NK-92 (cell line): ENCODE measurements around the gene PEMT.
"Not testable (repeated sequence)": the region's sequence is repeated elsewhere in the genome, so short reads cannot be mapped to it uniquely, and the experiment has no call there.

Experiments used
- DNase-seq: peaks from one replicate; lab custom pipeline; 2025; ENCODE audit not compliant: unreplicated experiment; lab: John Stamatoyannopoulos, UW

The PEMT gene

DNA sequence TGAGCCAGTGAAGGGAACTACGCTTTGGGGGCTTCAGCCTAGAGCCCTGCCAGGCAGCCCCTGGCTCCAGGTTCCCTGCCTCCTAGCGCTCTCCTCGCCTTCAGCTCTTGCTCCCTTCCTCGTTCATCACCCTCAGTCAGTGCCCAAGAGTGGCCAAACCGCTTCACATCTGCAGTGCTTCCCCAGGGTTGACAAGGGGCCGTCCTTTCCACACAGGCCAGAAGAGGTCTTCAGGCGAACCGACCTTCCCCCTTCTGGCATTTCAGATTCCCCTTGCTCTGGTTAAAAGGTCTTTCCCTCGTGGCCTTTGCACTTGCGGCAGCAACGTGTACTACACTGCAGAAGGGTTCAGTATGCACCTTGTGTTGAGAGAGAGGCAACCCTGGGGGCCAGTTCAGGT, 99.4 kb downstream of the PEMT start:
- no peak for DNase-seq

DNA sequence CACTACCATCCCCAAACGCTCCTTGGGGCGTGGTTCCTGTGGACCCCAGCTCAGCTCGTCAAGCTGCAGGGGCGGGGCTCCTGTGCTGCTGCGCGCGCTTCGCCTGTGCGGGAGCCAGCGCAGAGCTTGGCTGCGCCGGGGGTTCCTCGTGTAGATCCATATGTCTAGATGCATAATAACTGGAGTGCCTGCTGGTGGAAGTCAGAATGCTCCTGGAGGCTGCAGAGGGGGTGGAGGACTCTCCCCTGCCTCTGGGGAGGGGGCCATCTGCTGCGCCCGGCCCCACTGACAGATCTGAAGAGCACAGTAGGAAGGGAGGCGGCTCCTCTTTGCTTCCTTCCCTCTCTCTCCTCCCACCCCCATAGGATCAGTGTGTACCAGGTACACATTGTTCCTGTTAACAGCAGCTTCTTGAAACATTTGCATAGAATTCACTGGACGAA, 99.9 kb downstream of the PEMT start:
- DNase-seq = no peak

DNA sequence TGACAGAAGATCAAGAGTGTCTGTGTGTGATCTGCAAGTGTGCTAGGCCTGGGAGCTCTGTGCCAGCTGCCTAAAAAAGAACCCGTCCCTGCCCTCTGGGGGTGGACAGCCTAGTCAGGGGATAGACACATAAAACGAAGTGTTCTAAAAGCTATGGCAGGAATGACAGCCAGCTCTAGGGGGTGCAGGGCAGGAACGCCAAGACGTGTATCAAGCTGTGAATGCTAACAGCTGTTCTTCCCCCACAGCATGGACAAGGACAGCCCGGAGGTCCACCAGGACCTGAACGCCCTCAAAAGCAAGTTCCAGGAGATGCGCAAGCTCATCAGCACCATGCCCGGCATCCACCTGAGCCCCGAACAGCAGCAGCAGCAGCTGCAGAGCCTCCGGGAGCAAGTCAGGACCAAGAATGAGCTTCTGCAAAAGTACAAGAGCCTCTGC, 100.5 kb downstream of the PEMT start:
- DNase-seq = no peak

DNA sequence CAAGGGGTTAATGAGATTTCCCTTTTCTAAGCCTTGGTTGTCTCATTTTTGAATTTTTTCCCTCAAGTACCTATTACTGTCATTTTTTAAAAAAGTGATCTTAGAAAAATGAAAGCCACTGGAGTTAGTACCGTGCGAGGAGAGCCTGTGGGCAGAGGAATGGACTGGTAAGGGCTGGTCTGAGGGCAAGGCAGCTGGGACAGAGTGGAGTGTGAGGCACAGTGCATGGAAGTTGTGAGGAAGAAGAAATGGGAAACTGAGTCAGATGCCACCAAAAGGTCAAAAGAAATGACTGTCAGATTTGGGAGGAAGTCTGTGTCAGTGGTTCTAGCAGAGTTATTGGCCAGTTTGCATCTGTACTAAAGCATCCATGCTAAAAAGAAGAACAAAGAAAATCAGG, 103.5 kb downstream of the PEMT start:
- DNase-seq = no peak

DNA sequence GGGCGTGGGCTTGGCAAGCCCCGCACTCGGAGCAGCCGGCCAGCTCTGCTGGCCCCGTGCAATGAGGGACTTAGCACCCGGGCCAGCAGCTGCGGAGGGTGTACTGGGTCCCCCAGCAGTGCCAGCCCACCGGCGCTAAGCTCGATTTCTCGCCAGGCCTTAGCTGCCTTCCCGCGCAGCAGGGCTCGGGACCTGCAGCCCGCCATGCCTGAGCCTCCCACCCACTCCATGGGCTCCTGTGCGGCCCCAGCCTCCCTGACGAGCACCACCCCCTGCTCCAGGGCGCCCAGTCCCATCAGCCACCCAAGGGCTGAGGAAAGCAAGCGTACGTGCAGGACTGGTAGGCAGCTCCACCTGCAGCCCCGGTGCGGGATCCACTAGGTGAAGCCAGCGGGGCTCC, 105.1 kb downstream of the PEMT start:
- DNase-seq = not testable (repeated sequence)

DNA sequence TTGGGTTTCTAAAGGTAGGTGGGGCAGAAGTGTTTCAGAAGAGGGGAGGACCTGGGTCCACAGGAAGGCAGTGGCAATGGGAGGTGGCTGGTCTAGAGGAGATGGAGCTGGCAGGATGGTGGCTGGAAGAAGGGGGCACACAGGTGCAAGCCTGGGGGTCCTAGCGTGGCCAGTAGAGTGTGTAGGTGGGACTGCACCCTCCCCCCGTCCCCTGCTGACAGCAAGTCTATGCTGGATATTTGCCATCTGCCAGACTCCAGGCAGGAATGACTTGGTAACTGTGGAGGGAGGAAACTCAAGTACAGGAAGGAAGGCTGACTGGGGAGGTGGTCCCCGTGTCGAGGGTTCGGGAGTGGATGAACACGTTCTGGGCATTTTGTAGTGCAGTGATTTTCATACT, 106.1 kb downstream of the PEMT start:
- DNase-seq = no peak

DNA sequence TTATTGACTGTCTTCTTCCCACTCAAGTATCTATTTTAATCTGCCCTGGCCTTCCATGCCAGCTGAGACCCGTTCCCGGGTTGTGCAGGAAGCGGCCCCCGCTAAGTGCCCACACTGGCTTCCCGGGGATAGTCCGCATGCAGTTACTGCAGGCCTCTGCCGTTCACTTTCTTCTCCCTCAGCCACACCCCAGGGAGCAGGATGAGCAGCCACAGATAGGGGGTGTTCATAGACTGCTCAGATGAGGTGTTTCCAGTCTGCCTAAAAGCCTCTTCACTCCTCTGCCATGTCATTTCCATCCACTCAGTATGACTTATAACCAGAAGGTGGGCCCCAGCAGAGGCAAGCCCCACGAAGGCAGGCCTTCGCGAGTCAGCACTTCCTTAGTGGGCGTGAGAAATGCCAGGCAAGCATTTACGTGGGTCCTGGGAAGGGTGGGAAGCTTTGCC, 107.0 kb downstream of the PEMT start:
- DNase-seq = no peak

DNA sequence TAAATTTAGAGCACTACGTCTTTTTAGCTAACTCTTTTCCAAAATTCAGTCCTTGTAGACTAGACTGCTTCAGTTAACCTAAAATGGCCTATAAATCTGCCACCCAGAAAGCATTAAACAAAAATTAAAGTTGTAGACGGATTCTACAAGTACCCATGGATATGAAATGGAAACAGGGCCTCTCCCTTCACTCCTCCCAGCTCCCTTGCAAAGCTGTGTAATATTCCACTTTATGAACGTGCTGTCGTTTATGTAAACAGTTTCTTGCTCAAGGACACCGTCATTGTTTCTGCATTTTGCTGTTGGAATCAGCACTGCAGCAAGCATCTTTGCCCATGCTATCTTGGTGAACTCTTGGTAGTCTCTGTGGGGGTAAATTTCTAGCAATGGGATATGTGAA, 109.6 kb downstream of the PEMT start:
- DNase-seq = no peak

DNA sequence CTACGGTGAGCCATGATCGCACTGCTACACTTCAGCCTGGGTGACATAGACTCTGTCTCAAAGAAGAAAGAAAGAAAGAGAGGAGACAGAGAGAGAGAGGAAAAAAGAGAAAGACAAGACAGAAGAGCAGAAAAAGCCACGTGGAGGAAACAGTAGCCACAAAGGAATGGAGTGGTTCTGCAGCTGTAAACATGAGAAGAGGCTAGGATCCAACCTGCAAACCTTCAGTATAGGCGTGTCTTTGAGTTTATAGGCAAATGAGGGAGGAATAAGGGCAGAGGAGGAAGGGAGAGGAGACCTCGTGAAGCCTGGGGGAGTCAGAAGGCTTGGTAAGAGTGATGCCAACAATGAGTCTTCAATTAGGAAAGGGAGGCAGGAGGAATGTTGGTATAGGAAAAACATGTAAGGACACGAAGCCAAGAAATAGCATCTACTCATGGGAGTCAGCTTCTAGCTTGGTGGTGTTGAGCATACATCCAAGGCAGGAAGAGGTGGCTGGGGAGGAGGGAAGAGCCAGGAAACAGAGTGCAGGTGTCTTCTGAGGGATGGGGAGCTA, 110.8 kb downstream of the PEMT start:
- no peak for DNase-seq

DNA sequence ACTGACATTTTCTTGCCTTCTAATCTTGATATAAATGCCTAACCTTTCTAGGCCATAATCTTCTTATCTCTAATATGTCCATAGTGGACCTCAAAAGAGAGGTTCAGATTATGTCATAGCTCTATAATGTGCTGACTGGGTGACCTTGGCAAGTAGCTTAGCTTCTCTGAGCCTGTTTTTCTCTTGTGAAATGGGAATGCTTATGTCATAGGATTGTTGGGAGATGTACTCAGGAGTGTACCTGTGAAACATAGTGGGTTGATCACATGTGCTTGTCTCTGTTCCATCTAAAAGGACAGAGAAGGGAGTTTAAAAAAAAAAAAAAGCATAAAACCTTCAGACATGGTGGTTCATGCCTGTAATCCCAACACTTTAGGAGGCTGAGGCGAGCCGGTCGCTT, 112.3 kb downstream of the PEMT start:
- DNase-seq = no peak

DNA sequence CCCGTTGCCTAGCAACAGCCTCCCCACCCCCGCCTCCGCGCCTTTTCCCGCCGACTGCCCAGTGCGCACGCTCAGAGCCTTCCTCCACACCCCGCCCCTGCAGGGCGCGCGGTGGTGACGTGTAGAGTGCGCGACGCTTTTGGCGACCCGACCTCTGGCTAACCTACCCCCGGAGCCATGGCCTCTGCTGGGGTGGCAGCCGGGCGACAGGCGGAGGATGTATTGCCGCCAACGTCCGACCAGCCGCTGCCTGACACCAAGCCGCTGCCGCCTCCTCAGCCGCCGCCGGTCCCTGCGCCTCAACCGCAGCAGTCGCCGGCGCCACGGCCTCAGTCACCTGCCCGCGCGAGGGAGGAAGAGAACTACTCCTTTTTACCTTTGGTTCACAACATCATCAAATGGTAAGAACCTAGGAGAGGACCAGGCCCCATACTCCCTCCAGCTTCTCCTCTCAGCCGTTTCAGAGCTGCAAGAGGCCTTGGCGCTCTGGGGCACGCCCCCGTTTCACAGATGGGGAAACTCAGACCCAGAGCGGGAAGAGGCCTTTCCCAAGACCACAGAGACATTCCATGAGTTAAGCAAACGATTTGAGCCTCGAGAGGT, 114.5 kb downstream of the PEMT start, which contains the start of gene MED9:
Gene MED9 (plus strand): TSS at position 136 of the 603 bp plus-strand sequence. CDS start 42 bp downstream, at position 178.
- peak; percentile 59 for DNase-seq

DNA sequence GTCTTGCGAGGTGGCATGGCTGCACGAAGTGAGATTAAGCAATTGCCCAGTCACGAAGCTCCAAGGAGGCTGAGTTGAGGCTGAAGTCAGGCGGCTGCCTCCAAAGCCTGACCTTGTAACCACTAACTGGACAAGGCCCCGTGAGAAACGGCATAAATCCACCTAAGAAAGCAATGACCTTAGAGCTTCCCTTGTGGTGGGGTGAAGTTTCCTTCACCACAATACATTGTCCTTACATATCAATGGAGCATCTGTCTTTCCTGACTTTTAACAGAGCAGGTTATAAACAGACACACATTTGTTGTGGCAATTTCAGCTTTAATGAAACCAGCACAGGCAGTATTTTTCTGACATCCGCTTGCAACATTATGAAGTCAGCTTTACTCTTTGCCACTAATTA, 117.2 kb downstream of the PEMT start:
- DNase-seq = no peak

DNA sequence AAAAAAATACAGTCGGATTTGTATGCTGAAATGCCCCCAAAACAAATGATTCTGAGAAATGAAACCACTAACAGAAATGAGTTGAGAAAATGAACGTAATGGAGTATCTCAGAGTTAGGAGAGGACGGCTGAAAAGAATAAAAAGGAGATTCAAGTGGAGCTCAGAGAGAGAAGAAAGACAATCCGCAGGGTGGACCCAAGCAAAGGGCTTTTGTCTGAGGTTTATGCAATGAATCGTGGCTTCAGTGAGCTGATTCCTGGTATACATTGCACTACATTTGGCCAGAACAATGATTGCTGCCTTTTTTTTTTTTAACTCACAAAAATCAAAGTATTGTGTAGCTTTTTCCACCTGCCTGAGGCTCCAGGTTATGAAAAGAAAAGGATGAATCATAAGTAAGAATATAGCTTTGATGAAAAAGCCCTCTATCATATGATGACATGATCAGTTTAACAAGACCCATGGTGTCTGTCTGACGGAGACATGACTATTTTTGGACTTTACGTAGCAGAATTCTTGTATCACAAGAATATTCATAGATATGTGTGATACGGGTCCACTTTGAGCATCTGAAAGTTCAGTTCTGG, 119.1 kb downstream of the PEMT start:
- no peak for DNase-seq

DNA sequence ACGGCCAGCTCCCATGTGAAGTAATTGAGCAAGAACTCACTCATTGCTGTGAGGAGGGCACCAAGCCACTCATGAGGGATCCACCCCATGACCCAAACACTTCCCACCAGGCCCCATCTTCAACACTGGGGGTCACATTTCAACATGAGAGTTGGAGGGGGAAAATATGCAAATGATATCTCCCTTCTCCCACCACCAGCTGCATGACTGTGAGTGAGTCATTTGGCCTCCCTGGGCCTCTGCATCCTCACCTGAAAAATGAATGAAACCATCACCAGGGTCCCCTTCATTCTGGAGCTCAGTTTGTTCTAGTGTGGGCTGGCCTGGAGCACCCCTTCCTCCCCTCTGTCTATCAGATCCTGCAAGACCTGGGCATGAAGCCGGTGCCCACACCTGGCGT, 121.5 kb downstream of the PEMT start:
- DNase-seq = no peak

DNA sequence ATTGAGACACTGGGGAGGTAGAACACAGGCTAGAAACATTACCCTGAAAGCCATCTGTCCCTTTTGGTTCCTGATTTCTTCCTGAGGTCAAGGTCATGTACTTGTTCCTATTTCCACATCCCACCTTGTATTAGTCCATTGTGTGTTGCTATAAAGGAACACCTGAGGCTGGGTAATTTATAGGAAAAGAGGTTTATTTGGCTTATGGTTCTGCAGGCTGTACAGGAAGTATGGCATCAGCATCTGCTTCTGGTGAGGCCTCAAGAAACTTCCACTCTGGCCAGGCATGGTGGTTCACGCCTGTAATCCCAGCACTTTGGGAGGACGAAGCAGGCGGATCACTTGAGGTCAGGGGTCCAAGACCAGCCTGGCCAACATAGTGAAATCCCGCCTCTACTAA, 122.2 kb downstream of the PEMT start:
- DNase-seq = no peak

DNA sequence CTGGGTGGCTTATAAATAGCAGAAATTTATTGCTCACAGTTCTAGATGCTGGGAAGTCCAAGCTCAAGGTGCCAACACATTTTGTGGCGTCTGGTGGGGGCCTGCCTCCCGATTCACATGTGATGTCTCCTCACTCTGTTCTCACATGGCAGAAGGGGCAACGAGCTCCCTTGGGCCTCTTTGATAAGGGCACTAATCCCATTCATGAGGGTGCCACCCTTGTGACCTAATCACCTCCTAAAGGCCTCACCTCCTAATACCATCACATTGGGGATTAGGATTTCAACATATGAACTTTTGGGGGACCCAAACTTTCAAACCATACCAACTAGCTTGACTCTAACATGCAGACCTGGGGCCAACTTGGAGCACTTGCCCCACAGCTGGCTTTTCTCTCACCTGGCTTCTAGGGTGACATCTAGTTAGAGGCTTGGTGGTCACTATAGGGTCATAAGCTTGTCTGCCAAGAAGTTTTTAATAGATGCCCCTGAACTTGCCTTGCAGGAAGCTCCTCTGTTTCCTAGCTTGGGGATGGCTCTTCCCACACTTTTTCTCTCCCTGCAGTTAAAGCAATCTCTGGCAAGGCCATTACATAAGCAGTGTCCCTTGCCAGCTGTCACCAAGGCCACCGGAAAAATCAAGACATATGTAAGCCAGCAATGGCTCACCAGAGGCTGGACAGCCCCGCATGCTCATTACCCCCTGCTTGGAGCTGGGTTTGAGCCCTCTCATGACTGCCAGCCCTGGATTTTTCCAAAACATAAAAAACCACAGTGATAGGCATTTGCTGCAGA, 123.1 kb downstream of the PEMT start:
- no peak for DNase-seq

DNA sequence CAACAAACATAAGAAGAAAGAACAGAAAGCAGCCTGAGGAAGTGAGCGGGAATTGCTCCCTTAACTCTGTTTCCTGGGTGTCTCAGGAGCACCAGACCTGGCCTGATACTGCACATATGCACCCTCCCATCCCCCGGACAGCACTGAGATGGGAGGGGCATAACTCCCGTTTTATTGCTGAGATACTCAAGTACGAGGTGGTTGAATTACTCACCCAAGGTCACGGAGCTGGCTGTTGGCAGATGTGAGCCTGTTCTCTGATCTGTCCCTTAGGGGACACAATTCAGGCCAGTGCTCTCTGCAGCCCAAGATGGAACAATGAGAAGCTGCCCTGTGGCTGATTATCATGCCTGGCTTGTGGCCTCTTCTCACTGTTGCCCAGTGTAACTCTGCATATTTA, 123.8 kb downstream of the PEMT start:
- no peak for DNase-seq

DNA sequence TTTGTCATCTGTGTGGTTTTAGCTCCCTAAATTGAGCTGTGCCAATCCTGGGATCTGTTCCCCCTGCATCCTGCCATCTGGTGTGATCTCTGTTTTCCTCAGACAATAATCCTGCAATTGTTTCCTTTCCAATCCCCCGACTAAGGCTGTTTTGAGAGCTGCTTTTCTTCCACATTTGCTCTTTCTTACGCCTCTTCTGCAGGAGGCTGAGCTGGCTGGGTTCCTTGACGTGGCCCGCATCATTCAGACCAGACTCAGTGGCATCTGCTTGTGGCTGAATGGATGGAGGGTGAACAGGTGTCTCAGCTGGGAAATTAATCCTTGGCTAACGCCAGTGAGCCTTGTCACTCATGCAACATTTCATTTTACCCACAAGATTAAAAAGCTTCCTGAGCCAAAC, 124.5 kb downstream of the PEMT start:
- no peak for DNase-seq

DNA sequence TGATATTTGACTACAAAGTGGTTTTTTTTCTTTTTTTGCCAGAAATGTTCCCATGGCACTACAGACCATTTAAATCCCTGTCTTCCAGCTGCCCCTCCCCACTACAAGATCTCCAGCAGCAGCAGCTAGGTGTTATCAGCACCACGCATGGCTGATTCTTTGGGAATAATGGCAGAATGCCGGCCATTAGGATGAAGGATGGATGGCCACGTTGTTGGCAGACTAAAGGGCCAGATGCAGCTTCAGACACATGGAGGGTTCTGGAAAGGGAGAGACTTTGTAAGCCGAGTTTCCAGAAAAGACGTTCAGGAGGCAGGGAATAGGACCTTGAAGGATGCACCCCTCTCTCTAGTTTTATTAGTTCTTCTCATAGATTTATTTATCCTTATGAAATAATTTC, 125.0 kb downstream of the PEMT start:
- DNase-seq = no peak

DNA sequence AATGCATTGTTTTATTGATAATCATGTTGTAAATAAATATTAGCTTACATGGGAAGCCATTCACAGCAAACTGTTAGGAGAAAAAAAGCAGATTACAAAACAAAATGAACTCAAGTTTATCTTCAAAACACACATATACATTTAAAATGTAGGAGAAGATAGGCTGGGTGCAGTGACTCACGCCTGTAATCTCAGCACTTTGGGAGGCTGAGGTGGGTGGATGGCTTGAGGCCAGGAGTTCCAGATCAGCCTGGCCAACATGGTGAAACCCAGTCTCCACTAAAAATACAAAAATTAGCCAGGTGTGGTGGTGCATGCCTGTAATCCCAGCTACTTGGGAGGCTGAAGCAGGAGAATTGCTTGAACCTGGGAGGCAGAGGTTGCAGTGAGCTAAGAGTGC, 125.6 kb downstream of the PEMT start:
- not testable (repeated sequence) for DNase-seq

DNA sequence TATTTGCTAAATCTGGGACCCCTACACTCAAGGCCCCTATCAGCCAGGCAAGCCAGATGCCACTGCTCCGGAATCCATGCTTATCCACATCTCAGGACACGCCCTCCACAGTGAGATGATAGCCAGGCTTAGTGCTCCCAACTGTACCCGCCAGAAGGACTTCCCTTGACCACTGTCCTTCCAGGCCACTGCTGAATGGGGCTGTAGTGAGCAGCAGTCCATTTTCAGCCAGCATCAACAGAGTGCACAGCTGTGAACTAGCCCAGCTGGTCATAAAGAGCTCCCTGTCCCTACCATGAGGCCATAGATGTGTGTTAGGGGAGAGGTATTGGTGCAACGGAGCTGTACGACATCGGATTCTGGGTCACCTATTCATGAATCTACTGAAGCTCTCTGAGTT, 127.7 kb downstream of the PEMT start:
- no peak for DNase-seq
